ENCODE measurements around the gene PDE4DIP. TPM values are rescaled to one million over a fixed set of nuclear protein-coding genes. Genes with fewer than 3 reads are reported as not detected.
"Not testable (repeated sequence)": the region's sequence is repeated elsewhere in the genome, so short reads cannot be mapped to it uniquely, and the experiment has no call there.

Gene PDE4DIP
- polyA plus RNA-seq, 12 donors: 433 to 1,753 (median 1,196) TPM

DNA sequence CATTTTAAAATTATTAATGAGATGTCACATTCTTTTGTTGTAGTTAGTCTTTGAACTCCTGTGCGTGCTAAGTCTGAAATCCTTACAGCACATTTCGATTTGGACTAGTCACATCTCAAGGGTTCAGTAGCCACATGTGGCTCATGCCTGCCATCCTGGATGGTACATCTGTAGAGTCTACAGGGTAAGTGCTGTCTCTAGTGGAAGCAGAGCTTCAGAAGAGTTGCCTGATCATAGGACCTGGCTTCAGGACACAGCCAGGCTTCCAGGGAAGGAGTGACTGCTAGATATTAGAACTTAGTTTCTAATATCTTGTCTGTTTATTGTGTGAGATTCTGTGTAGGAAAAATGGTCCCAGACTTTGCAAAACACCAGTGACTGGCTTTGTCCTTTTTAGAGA, 72.0 kb downstream of the PDE4DIP start:
- DNase-seq: not testable (repeated sequence)

DNA sequence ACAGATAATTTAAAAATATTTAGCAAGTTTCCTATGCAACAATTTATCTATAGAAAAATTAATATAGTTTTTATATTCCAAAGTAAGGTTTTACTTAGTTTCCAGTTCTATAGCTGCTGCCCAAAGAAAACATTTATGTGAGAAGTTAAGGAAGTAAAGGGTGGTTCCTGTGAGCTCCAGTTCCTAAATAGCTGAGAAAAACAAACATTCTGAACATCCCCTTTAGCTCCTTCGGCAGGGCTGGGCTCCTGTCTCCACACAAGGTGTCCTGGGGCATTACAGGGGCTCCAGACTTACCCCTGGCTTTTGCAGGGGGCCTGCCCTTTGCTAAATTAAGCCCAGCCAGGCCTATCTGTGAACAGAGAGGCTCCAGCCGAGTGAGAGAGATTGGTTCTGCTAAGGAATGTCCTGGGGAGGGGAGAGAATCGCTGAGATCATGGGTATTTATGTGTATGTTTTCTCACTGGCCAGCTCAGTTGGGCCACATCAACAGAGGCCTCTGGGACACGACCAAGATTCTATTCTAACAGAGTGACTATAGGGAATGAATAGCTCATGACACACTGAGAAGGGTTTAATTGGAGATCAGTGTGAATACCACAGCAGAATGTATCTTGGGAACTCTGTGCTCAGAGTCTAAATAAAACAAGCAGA, 72.6 kb downstream of the PDE4DIP start:
- not testable (repeated sequence) for DNase-seq

GRCh38 chr1:148918836-148919447, 74.7 kb downstream of the PDE4DIP start:
- DNase-seq: not testable (repeated sequence)

- not testable (repeated sequence) for DNase-seq
These were observed 76.8 kb downstream of the PDE4DIP start for GRCh38 chr1:148921047-148921446.

- DNase-seq: not testable (repeated sequence)
These were observed 79.6 kb downstream of the PDE4DIP start for GRCh38 chr1:148923798-148924197.

DNA sequence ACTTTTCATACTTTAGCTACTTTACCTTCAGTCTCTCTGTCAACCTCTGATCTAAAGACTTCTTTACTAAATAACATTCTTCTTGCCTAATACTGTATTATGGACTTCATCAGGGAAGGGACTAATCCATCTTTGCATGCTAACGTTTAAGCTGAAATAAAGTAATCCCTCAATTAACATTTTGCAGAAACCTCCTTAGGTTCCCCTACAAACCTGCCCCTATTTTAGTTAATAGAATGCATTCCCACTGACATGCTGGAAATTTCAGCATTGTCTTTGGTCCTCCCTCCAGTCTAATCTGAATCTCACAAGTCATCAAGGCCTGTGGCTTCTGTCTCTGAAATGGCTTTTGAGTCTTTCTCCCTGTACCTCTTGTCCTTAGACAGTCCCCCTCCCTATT, 83.4 kb downstream of the PDE4DIP start:
- not testable (repeated sequence) for DNase-seq

DNA sequence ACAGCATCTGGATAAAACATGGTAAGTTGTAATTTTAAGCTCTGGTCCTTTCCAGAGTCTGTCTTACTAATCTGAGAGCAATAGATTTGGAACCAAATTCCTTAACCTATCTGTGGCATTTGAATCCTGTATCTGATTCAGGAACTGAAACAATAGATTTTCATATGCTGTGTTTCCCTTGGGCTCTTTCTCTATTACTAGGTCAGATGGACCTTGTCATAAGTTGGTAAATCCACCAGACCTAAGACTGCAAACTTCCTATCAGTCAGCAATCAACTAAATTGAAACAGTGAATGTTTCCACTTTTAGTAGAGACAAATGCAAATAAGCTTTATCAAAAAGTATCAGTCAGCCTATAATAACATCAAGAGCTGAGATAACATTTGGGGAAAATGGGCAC, 85.0 kb downstream of the PDE4DIP start:
- DNase-seq: not testable (repeated sequence)

- DNase-seq: not testable (repeated sequence)
These were observed 91.3 kb downstream of the PDE4DIP start for GRCh38 chr1:148935381-148936002.

- DNase-seq: not testable (repeated sequence)
These were observed 98.7 kb downstream of the PDE4DIP start for GRCh38 chr1:148942906-148943305.

- not testable (repeated sequence) for DNase-seq
These were observed 100.9 kb downstream of the PDE4DIP start for GRCh38 chr1:148945130-148945529.

DNA sequence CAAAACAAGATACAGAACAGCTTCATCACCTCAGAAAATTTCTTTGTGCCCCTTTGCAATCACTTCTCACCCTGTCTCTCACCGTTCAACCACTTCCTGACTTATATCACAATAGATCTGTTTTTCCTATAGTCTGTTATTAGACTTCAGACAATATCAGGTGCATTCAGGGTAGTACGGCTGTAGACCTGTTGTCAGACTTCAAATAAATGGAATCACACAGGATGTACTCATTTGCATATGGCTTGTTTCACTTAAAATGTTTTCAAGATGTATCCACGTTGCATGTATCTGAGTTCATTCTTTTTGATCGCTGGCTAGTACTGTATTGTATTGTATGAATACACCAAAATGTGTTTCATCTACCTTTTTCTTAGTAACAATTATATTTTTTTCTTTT, 104.5 kb downstream of the PDE4DIP start:
- DNase-seq: not testable (repeated sequence)

GRCh38 chr1:148951336-148952227, 107.4 kb downstream of the PDE4DIP start:
- peak; percentile 81 for DNase-seq

- DNase-seq: not testable (repeated sequence)
These were observed 108.2 kb downstream of the PDE4DIP start for GRCh38 chr1:148952253-148952937.

- DNase-seq: peak; percentile 33
These were observed 108.8 kb downstream of the PDE4DIP start for GRCh38 chr1:148952938-148953616.

- not testable (repeated sequence) for DNase-seq
These were observed 109.5 kb downstream of the PDE4DIP start for GRCh38 chr1:148953730-148954129.

GRCh38 chr1:148958343-148958742, 114.1 kb downstream of the PDE4DIP start:
- not testable (repeated sequence) for DNase-seq

DNA sequence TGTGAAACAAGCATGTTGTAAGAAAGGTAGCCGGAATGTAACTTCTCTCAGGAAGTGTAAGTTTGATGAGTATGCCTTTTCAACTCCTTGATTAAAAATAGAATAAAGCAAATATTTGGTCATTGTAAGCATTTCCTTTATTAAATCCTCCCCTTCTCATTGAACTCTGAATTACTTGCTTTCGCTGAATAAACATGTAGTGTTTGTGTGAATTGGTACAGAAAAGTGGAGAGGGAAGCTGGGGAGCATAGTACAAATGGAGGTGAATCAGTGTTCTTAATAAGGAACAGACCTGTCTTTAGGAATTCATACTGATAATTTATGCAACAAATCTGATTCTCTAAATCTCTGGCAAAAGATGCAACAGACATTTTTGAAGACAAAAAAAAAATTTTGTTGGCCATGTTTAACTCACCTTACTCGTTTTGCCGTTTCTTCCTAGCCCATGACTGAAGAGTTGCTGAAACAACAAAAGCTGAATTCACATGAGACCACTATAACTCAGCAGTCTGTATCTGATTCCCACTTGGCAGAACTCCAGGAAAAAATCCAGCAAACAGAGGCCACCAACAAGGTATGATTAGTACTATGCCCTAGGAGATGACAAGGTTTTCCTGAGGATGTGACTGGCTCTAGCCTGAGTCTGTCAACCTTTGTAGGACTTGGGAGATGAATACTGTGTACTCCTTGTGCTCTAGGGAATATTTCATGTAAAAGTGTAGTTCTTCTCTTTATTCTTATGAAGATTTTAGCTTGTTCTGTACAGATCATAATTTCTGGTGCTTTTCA, 116.2 kb downstream of the PDE4DIP start:
- DNase-seq: not testable (repeated sequence)

GRCh38 chr1:148962127-148962857, 118.1 kb downstream of the PDE4DIP start:
- DNase-seq: not testable (repeated sequence)

GRCh38 chr1:148966084-148966483, 121.9 kb downstream of the PDE4DIP start:
- not testable (repeated sequence) for DNase-seq
